ENCODE measurements around the gene PYGB. TPM values are rescaled to one million over a fixed set of nuclear protein-coding genes. Genes with fewer than 3 reads are reported as not detected.
A peak's percentile ranks its signal among the peaks of the same experiment; 100 is the strongest.

The PYGB gene
- total RNA-seq (2014; rRNA removed; shearing (Covaris generic)) = 91.8 and 118 TPM in 2 replicates

GRCh38 chr20:25247956-25248785 lies at the start of gene PYGB:
PYGB (plus strand) TSS chr20:25248085; CDS start chr20:25248179, 94 bp downstream.
- DNase-seq (ENCODE audit: low spot score) = peak; percentile 64

GRCh38 chr20:25198663-25199383 lies 49.1 kb upstream of the PYGB start:
- no peak for DNase-seq (ENCODE audit: low spot score)

- DNase-seq (ENCODE audit: low spot score) = no peak
Measured at GRCh38 chr20:25199473-25200260, 48.2 kb upstream of the PYGB start.

- DNase-seq (ENCODE audit: low spot score) = no peak
Measured at GRCh38 chr20:25203089-25203488, 44.8 kb upstream of the PYGB start.

- no peak for DNase-seq (ENCODE audit: low spot score)
Measured at GRCh38 chr20:25203871-25204320, 44.0 kb upstream of the PYGB start.

GRCh38 chr20:25204550-25205276 lies 43.2 kb upstream of the PYGB start:
- no peak for DNase-seq (ENCODE audit: low spot score)

GRCh38 chr20:25205277-25206062 lies 42.4 kb upstream of the PYGB start:
- no peak for DNase-seq (ENCODE audit: low spot score)

GRCh38 chr20:25206063-25206403 lies 41.9 kb upstream of the PYGB start:
- no peak for DNase-seq (ENCODE audit: low spot score)

- no peak for DNase-seq (ENCODE audit: low spot score)
Measured at GRCh38 chr20:25206548-25206947, 41.3 kb upstream of the PYGB start.

GRCh38 chr20:25207149-25207959 lies 40.5 kb upstream of the PYGB start:
- DNase-seq (ENCODE audit: low spot score) = no peak

- no peak for DNase-seq (ENCODE audit: low spot score)
Measured at GRCh38 chr20:25207960-25208534, 39.8 kb upstream of the PYGB start.

GRCh38 chr20:25209400-25209799 lies 38.5 kb upstream of the PYGB start:
- DNase-seq (ENCODE audit: low spot score) = no peak

- DNase-seq (ENCODE audit: low spot score) = no peak
Measured at GRCh38 chr20:25209911-25210310, 38.0 kb upstream of the PYGB start.

GRCh38 chr20:25211273-25211672 lies 36.6 kb upstream of the PYGB start:
- DNase-seq (ENCODE audit: low spot score) = no peak

- no peak for DNase-seq (ENCODE audit: low spot score)
Measured at GRCh38 chr20:25212242-25212641, 35.6 kb upstream of the PYGB start.

GRCh38 chr20:25213566-25214425 lies 34.1 kb upstream of the PYGB start:
- DNase-seq (ENCODE audit: low spot score) = no peak

GRCh38 chr20:25214426-25214790 lies 33.5 kb upstream of the PYGB start:
- no peak for DNase-seq (ENCODE audit: low spot score)

GRCh38 chr20:25214819-25215218 lies 33.1 kb upstream of the PYGB start:
- no peak for DNase-seq (ENCODE audit: low spot score)

GRCh38 chr20:25215521-25215920 lies 32.4 kb upstream of the PYGB start:
- DNase-seq (ENCODE audit: low spot score) = no peak

Data from A172 (cell line).